ENCODE measurements around the gene PRH2.

PRH2 gene

DNA sequence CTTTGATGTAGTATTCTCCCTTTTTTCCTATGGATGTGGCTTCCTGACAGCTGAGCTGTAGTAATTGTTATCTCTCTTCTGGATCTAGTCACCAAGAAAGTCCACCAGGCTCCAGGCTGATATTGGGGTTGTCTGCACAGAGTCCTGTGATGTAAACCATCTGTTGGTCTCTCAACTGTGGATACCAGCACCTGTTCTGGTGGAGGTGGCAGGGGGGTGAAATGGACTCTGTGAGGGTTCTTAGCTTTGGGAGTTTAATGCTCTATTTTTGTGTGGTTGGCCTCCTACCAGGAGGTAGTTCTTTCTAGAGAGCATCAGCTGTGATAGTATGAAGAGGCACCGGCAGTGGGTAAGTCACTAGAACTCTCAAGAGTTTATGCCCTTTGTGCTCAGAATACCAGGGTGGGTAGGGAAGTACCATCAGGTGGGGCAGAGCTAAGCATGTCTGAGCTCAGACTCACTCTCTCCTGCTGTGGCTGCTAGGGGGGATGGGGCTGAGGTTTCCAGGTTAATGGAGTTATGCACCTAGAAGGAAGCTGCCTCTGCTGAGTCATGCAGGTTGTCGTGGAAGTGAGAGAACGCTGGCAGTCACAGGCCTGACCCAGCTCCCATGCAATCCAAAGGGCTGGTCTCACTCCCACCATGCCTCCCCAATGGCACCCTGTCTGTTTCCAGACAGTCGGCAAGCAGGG, 13.0 kb downstream of the PRH2 start (continued):
- no peak for TF ChIP-seq KLF10 (tag by site-specific recombination; IDR thresholded peaks at IDR 0.05)
- no peak for TF ChIP-seq ZSCAN4 (tag by site-specific recombination; IDR thresholded peaks at IDR 0.05)
- no peak for TF ChIP-seq ZSCAN5A (tag by site-specific recombination; IDR thresholded peaks at IDR 0.05)

GRCh38 chr12:10943167-10943566, 14.1 kb downstream of the PRH2 start:
- no peaks in the 10 kb centered on the region for H3K36me3 ChIP-seq (ENCODE audit: control insufficient read depth in 2 of 2, insufficient read depth in 1 of 2, low read length in 2 of 2)
- CTCF ChIA-PET = interaction anchor here (0.7 kb wide), 1 partner anchor 63 kb away, joined by 3 read pairs; no protein-coding TSS in a partner anchor
- TF ChIP-seq HOXD13 (CRISPR knock-in tag; IDR thresholded peaks at IDR 0.05; ENCODE audit: borderline replicate concordance) = no peak
- TF ChIP-seq ZNF561 (tag by site-specific recombination; IDR thresholded peaks at IDR 0.05; ENCODE audit: borderline replicate concordance) = no peak
- TF ChIP-seq ZBTB1 (tag by site-specific recombination; IDR thresholded peaks at IDR 0.05) = no peak
- TF ChIP-seq BCL11B (tag by site-specific recombination; IDR thresholded peaks at IDR 0.05; ENCODE audit: low read depth) = no peak
- no peak for TF ChIP-seq ZNF404 (tag by site-specific recombination; IDR thresholded peaks at IDR 0.05)
- TF ChIP-seq ZNF23 (tag by site-specific recombination; IDR thresholded peaks at IDR 0.05; ENCODE audit: borderline replicate concordance) = no peak
- no peak for TF ChIP-seq MYNN (tag by site-specific recombination; IDR thresholded peaks at IDR 0.05; ENCODE audit: borderline replicate concordance)
- no peak for TF ChIP-seq ZNF341 (tag by site-specific recombination; IDR thresholded peaks at IDR 0.05; ENCODE audit: low read depth)
- no peak for TF ChIP-seq ZSCAN5A (tag by site-specific recombination; IDR thresholded peaks at IDR 0.05)
- TF ChIP-seq ZNF16 (tag by site-specific recombination; IDR thresholded peaks at IDR 0.05; ENCODE audit: low read depth) = no peak
- TF ChIP-seq ZNF600 (tag by site-specific recombination; IDR thresholded peaks at IDR 0.05) = no peak
- TF ChIP-seq, protein P1, sequence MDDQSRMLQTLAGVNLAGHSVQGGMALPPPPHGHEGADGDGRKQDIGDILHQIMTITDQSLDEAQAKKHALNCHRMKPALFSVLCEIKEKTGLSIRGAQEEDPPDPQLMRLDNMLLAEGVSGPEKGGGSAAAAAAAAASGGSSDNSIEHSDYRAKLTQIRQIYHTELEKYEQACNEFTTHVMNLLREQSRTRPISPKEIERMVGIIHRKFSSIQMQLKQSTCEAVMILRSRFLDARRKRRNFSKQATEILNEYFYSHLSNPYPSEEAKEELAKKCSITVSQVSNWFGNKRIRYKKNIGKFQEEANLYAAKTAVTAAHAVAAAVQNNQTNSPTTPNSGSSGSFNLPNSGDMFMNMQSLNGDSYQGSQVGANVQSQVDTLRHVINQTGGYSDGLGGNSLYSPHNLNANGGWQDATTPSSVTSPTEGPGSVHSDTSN (CRISPR knock-in tag; IDR thresholded peaks at IDR 0.05) = no peak
- TF ChIP-seq KLF10 (tag by site-specific recombination; IDR thresholded peaks at IDR 0.05) = no peak
- no peak for TF ChIP-seq ZNF366 (tag by site-specific recombination; conservative IDR thresholded peaks at IDR 0.05)
- no peak for TF ChIP-seq ZNF664 (tag by site-specific recombination; IDR thresholded peaks at IDR 0.05)
- no peak for TF ChIP-seq ZNF548 (tag by site-specific recombination; IDR thresholded peaks at IDR 0.05)
- no peak for TF ChIP-seq REPIN1 (tag by site-specific recombination; IDR thresholded peaks at IDR 0.05; ENCODE audit: low read depth)
- TF ChIP-seq ZNF776 (tag by site-specific recombination; IDR thresholded peaks at IDR 0.05; ENCODE audit: borderline replicate concordance) = no peak
- no peaks in the 10 kb centered on the region for H3K9me3 ChIP-seq (ENCODE audit: control insufficient read depth, insufficient read depth, low read depth, low read length)
- H3K4me1 ChIP-seq (ENCODE audit: control insufficient read depth, insufficient read depth, low read length) = no peaks in the 10 kb centered on the region
- POLR2A ChIA-PET = no interaction called here
- H3K4me3 ChIP-seq (ENCODE audit: low read depth, low read length) = no peak overlapping the region
- no peak overlapping the region for H3K27ac ChIP-seq (ENCODE audit: extremely low read depth, low read depth, low read length)

Measured in HEK293 (cell line).